DND-41 (cell line): ENCODE results near the gene ICAM2.
A peak's percentile ranks its signal among the peaks of the same experiment; 100 is the strongest.

Experiments
- ATAC-seq: fragments of 200-7000 bp; cut with Tn5 transposase; 3 replicates; pipeline ENCODE4 v1.9.1; 2021; ENCODE audit warnings: low read depth; ENCODE audit not compliant: insufficient read depth
- DNase-seq: peaks from one replicate; pipeline ENCODE4 v3.0.0-alpha.2; 2020
- H2AFZ ChIP-seq: 2 replicates; pipeline ENCODE4 v1.6.0; 2012; ENCODE audit warnings: low read depth, low read length
- H3K27ac ChIP-seq: 2 replicates; pipeline ENCODE4 v1.5.1; 2012; ENCODE audit warnings: low read length, inconsistent platforms
- H3K27me3 ChIP-seq: fragments of 200-600 bp; sonication (generic); 2 replicates; pipeline ENCODE4 v1.6.0; 2012; ENCODE audit warnings: low read length, mild to moderate bottlenecking, inconsistent platforms; ENCODE audit not compliant: insufficient read depth, poor library complexity
- H3K36me3 ChIP-seq: 2 replicates; pipeline ENCODE4 v1.5.1; 2012; ENCODE audit warnings: low read length, inconsistent platforms; ENCODE audit not compliant: insufficient read depth
- H3K4me1 ChIP-seq: 2 replicates; pipeline ENCODE4 v1.5.1; 2012; ENCODE audit warnings: mild to moderate bottlenecking, low read length; ENCODE audit not compliant: insufficient read depth
- H3K4me2 ChIP-seq: 2 replicates; pipeline ENCODE4 v1.6.0; 2012; ENCODE audit warnings: mild to moderate bottlenecking, moderate library complexity, low read length, inconsistent platforms; ENCODE audit not compliant: insufficient read depth
- H3K4me3 ChIP-seq, 2 experiments: fragments of 200-600 bp in 1 of 2; shearing (Covaris generic) in 1 of 2; 2 replicates each; pipeline ENCODE4 v1.5.1; 2012 to 2016; ENCODE audit warnings: inconsistent platforms in 2 of 2, low read length in 2 of 2, mild to moderate bottlenecking in 2 of 2, low read depth in 1 of 2, moderate library complexity in 1 of 2
- H3K79me2 ChIP-seq: 2 replicates; pipeline ENCODE4 v1.6.0; 2012; ENCODE audit warnings: low read length, inconsistent platforms; ENCODE audit not compliant: insufficient read depth
- H3K9ac ChIP-seq: 2 replicates; pipeline ENCODE4 v1.6.0; 2012; ENCODE audit warnings: low read depth, mild to moderate bottlenecking, inconsistent platforms, low read length, moderate library complexity
- H3K9me3 ChIP-seq: 2 replicates; pipeline ENCODE4 v1.5.1; 2012; ENCODE audit warnings: low read length, moderate library complexity, mild to moderate bottlenecking, inconsistent platforms; ENCODE audit not compliant: insufficient read depth, severe bottlenecking
- H4K20me1 ChIP-seq: 2 replicates; pipeline ENCODE4 v1.6.0; 2012; ENCODE audit warnings: low read length; ENCODE audit not compliant: insufficient read depth
- CTCF ChIP-seq: IDR thresholded peaks from 2 replicates; pipeline ENCODE4 v1.5.1; 2012; ENCODE audit warnings: borderline replicate concordance, low read length, moderate library complexity, mild to moderate bottlenecking; ENCODE audit not compliant: poor library complexity, severe bottlenecking; ENCODE audit errors: extremely low read depth
- EZH2 ChIP-seq: IDR thresholded peaks from 3 replicates; pipeline ENCODE4 v1.6.1; 2012; ENCODE audit warnings: borderline replicate concordance, low read depth, mild to moderate bottlenecking, moderate library complexity, low read length, inconsistent platforms; ENCODE audit not compliant: severe bottlenecking

ICAM2 gene

GRCh38 chr17:64032081-64032480 lies 11.6 kb upstream of the ICAM2 start:
- no peak for TF ChIP-seq CTCF
- no peak for TF ChIP-seq EZH2

GRCh38 chr17:64028874-64029464 lies 8.5 kb upstream of the ICAM2 start:
- H3K27me3 ChIP-seq, result no peaks in the 10 kb centered on the region
- no peak overlapping the region for H3K4me3 ChIP-seq
- H2AFZ ChIP-seq, result no peak overlapping the region
- DNase-seq (peak; percentile 71), ATAC-seq (peak; percentile 74)
- H3K9me3 ChIP-seq, result no peaks in the 10 kb centered on the region
- H3K4me1 ChIP-seq, result peaks cover 17% of the 10 kb centered on the region
- H3K36me3 ChIP-seq, result no peaks in the 10 kb centered on the region
- H3K79me2 ChIP-seq, result no peaks in the 10 kb centered on the region
- TF ChIP-seq EZH2 (no peak), CTCF (peak; percentile 70)
- H3K4me2 ChIP-seq, result no peak overlapping the region
- H4K20me1 ChIP-seq, result no peaks in the 10 kb centered on the region
- H3K27ac ChIP-seq, result no peak overlapping the region
- H3K9ac ChIP-seq, result no peak overlapping the region

More at GRCh38 chr17:64032081-64032480, 11.6 kb upstream of the ICAM2 start:
- H3K36me3 ChIP-seq, result no peaks in the 10 kb centered on the region
- H3K27ac ChIP-seq, result no peak overlapping the region
- H3K9ac ChIP-seq, result no peak overlapping the region
- no peak for DNase-seq
- peaks cover 4% of the 10 kb centered on the region for H3K4me1 ChIP-seq
- H3K9me3 ChIP-seq, result no peaks in the 10 kb centered on the region
- H3K4me3 ChIP-seq, result no peak overlapping the region
- no peaks in the 10 kb centered on the region for H3K79me2 ChIP-seq
- H2AFZ ChIP-seq, result no peak overlapping the region
- no peak for ATAC-seq
- H3K4me2 ChIP-seq, result no peak overlapping the region
- H3K27me3 ChIP-seq, result no peaks in the 10 kb centered on the region
- no peaks in the 10 kb centered on the region for H4K20me1 ChIP-seq

- Histone ChIP-seq H2AFZ (peak overlapping the region; percentile 59), H3K79me2 (no peaks in the 10 kb centered on the region), H4K20me1 (no peaks in the 10 kb centered on the region), H3K36me3 (no peaks in the 10 kb centered on the region), H3K4me1 (peaks cover 30% of the 10 kb centered on the region), H3K27me3 (no peaks in the 10 kb centered on the region), H3K9ac (no peak overlapping the region), H3K9me3 (no peaks in the 10 kb centered on the region), H3K27ac (no peak overlapping the region), H3K4me2 (peak overlapping the region; percentile 58), H3K4me3 (0 out of 4 replicates have a peak overlapping the region, but pooled peaks of 1 of the 2 experiments have one; percentile 20)
- DNase-seq (peak; percentile 88), ATAC-seq (peak; percentile 88)
- no peak for TF ChIP-seq EZH2
- TF ChIP-seq CTCF, result peak; percentile 95
Measured at GRCh38 chr17:64025732-64026294, 5.4 kb upstream of the ICAM2 start.
